WI38 (cell line): ENCODE measurements around the gene SMPX.

Experiments used
- H3K4me3 ChIP-seq: 2 replicates; pipeline ENCODE4 v1.5.1; 2011; ENCODE audit warnings: low read depth, mild to moderate bottlenecking, control low read depth, low read length
- CTCF ChIP-seq: IDR thresholded peaks from 2 replicates; pipeline ENCODE4 v1.5.1; 2012; ENCODE audit warnings: low read depth, mild to moderate bottlenecking, control low read depth, low read length

The SMPX gene

GRCh38 chrX:21674430-21675186 lies 83.3 kb downstream of the SMPX start:
- TF ChIP-seq CTCF, result no peak
- no peak overlapping the region for H3K4me3 ChIP-seq

GRCh38 chrX:21666679-21667078 lies 91.2 kb downstream of the SMPX start:
- TF ChIP-seq CTCF, result no peak
- no peak overlapping the region for H3K4me3 ChIP-seq

GRCh38 chrX:21666252-21666651 lies 91.7 kb downstream of the SMPX start:
- TF ChIP-seq CTCF, result no peak
- no peak overlapping the region for H3K4me3 ChIP-seq

- no peak for TF ChIP-seq CTCF
Measured at GRCh38 chrX:21662761-21663160, 95.2 kb downstream of the SMPX start.

GRCh38 chrX:21661316-21661715 lies 96.6 kb downstream of the SMPX start:
- TF ChIP-seq CTCF, result no peak
- H3K4me3 ChIP-seq, result no peak overlapping the region

More at GRCh38 chrX:21662761-21663160, 95.2 kb downstream of the SMPX start:
- H3K4me3 ChIP-seq, result no peak overlapping the region

GRCh38 chrX:21660156-21660555 lies 97.8 kb downstream of the SMPX start:
- no peak for TF ChIP-seq CTCF
- H3K4me3 ChIP-seq, result no peak overlapping the region

GRCh38 chrX:21659320-21659719 lies 98.6 kb downstream of the SMPX start:
- TF ChIP-seq CTCF, result no peak

More at GRCh38 chrX:21659320-21659719, 98.6 kb downstream of the SMPX start:
- no peak overlapping the region for H3K4me3 ChIP-seq
